IPS DF 19.7 (cell line): ENCODE measurements around the gene CROCC2.

Experiments used
- DNase-seq: peaks from one replicate; pipeline ENCODE4 v3.0.0-alpha.2; 2013; ENCODE audit warnings: low read depth, low spot score

CROCC2 gene

DNA sequence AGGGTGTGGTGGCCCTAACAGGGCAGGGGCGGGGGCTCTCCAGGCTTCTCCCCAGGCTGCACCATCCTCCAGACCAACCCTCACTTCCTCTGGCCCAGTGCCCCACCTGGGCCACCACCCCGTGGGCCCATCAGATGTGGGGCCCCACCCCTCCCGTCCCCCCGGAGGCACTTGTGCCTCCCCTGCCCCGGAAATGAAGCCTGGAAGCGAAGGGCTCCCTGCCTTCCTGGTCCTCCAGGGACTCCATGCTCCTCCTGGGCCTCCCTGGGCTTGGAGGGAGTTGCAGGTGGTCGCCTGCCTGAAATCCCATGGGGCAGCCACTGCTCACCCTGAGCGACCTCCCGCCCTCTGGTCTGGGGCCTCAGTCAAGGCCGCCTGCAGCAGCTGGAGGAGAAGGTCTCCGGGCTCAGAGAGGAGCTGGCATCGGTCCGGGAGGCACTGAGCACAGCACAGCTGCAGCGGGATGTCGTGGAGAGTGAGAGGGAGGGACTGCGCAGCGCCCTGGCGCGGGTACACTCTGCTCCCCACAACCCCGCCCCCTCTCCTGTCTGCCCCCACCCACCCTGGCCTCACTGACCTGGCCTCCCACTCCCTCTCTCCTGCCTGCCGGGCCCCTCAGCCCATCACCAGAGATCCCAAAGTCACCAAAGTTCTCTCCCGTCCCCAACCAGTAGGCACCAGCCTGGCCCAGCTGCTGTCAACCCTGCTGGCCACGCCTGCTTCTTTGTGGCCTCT lies 28.0 kb downstream of the CROCC2 start:
- DNase-seq: no peak

DNA sequence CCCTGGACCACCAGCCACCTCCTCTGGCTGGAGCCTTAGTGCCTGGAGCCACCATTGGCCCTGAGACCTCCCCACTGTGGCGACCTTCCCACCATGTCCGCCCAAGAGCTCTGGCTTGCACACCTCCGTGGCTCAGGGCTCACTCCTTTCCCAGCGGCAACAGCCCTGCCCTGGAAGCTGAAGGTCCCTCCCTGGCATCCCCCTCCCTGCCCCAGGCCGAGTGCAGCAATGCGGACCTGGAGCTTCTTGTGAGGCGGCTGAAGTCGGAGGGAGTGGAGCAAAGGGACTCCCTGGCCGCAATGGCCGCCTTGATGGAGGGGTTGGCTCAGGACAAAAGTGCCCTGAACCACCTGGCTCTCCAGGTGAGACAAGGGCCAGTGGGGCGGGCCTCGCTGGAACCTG lies 28.6 kb downstream of the CROCC2 start:
- DNase-seq: no peak

DNA sequence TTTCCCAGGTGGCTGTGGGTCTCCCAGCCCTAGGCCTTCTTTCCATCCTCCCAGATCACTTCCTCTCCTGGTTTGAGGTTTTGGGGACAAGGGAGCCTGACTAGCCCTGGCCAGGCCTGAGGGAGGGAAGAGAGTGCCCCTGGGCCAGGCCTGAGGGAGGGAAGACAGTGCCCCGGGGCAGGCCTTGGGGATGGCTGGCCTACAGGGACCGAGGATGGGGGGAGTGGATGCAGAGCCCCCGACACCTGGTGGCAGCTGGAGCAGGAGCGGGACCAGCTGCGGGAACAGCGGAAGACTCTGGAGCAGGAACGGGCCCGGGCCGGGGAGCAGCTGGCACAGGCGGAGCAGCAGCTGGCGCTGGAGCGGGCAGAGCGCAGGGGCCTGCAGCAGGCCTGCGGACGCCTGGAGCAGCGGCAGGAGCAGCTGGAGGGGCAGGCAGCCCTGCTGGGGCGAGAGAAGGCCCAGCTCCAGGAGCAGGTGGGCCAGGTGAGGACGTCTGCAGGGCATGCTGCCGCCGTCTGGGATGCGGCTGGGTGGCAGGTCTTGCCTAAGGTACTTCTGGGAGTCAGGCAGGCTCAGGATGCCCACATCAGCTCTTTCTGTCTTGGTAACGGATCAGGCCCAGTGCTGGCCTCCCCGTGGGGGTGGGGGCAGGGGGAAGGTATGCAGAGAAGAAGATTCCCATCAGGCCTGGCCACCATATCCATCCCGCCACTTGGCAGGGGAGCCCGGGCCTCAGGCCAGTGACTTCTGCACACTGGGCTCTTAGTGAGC lies 29.2 kb downstream of the CROCC2 start:
- no peak for DNase-seq

DNA sequence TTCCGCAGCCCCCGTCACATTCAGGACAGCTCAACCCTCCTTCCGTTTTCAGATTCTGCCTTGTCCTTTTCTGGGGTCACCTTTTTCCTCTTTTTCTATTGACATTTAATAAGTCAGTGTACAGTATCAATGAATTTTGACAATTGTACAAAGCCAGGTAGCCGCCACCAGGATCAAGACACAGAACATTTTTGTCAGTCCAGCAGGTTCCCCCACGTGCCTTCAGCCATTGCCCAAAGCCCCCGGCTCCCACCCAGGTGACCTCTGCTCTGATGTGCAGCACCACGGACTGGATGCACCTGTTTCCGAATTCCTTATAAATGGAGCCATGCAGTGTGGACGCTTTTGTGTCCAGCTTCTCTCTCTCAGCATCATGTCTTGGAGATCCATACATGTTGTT lies 30.0 kb downstream of the CROCC2 start:
- DNase-seq: no peak

DNA sequence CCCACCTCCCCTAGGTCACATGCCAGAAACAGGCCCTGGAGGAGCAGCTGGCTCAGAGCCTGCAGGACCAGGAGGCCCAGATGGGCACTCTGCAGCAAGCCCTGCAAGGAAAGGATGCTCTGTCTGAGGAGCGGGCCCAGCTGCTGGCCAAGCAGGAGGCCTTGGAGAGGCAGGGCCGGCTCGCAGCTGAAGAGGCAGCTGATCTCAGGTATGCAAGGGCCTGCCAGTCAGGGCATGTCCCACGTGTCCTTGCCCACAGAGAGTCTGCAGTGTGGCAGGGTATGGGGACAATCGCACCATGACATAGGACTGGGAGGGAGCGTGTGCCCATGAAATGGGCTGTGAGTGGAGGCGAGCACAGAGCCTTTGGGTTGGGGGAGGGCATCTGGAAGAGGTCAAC lies 39.9 kb downstream of the CROCC2 start:
- no peak for DNase-seq

DNA sequence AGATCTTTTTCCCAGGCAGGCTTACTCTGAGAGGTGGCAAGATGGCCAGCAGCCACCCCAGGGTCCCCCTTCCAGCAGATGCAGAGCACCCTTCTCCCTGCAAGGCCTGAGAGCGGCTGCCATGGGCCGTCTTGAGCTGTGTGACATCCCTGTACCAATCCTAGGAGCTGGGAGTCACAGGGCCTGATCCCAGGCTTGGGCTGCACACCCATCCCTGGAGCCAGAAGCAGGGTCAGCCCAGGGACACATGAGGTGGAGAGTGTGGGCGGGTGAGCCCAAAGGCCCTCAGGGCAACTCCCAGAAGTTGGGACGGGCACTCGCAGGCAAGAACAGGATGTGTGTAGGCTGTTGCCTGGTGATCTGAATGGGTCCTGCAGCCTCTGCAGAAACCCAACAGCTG lies 40.5 kb downstream of the CROCC2 start:
- DNase-seq: no peak

DNA sequence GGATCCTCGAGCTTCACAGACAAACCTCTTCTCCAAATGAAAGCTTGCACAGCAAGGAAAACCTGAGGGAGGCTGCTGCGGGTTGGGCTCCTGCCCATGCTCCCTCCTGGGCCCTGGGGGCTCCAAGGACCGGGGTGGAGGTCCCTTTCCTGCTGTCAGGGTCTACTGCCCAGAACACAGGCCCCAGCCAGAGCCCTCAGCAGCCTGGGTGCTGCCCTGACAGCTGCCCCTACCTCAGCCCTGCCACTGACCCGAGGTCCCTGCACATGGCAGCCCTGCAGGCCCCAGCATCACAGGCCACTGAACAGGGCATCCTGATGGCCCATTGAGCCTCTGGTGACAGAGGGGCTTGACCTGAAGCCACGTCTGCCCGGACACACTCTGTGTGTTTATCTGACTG lies 41.0 kb downstream of the CROCC2 start:
- DNase-seq: no peak

DNA sequence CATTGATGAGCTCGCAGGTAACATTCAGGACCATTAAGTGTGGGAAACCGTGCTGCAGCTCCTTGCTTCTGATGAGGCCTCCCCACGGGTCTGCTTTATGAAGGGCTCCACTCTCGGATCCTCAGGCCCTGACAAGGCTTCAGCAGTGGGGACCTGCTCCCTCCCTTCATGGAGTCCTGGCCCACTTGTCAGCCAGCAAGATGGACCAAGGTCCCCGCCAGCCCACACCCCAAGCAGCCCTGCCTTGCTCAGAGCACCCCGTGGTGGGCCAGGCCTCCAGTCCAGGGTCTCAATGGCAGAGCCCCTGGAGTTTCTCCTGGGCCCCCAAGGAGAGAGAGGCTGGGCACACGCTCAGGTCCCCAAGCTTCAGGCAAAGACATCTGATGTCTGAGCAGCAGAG lies 41.5 kb downstream of the CROCC2 start:
- DNase-seq: no peak

DNA sequence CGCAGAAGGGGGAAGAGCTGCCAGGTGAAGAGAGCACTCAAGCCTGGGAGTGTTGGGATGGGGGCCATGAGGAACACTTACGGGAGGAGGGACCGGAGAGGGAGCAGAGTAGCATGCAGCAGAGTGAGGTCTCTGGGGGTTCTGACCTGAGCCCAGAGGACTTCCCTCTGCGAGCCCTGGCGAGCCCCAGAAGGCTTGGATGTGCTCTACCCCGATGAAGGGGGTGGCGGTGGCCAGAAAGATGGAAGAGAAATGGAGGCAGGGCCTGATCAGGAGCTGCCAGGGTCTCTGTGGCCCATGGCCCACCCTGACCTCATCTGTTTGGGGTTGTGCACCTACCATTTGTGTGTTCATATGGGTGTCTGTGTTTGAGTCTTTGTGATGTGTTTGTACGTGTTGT lies 42.0 kb downstream of the CROCC2 start:
- DNase-seq: no peak

DNA sequence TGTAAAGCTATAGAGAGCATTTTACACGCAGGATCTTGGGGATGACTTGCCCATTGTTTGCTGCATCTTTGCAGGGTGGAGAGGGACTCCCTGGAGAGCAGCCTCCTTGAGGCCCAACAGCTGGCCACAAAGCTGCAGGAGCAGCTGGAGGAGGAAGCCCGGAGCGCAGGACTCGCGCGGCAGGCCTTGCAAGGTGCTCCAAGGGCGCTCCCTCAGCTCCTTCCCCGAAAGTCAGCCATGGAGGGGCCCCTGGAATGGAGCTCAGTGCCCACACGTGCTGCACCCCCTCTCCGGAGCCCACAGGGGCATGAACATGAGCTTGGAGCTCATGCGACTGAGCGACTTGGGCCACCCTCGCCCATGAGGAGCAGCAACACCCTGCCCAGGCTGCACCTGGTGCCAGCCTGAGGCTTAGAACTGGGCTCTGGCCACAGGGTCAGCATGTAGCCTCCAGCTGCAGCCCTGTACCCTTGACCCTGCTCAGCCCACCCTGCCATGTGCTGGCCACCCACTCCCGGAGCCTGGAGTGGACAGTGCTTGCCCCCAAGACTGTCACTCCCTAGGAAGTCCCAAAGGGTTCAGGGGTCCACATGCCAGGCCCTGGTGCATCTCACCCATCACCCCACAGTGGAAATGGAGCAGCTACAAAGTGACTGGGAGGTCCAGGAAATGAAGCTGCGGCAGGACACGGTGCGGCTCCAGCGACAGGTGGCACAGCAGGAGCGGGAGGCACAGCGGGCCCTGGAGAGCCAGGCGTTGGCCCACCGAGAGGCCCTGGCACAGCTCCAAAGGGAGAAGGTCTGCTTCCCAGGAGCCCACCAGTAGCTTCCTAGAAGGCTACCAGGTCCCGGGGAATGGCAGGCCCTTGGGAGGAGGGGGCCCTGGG lies 43.0 kb downstream of the CROCC2 start:
- DNase-seq: no peak

DNA sequence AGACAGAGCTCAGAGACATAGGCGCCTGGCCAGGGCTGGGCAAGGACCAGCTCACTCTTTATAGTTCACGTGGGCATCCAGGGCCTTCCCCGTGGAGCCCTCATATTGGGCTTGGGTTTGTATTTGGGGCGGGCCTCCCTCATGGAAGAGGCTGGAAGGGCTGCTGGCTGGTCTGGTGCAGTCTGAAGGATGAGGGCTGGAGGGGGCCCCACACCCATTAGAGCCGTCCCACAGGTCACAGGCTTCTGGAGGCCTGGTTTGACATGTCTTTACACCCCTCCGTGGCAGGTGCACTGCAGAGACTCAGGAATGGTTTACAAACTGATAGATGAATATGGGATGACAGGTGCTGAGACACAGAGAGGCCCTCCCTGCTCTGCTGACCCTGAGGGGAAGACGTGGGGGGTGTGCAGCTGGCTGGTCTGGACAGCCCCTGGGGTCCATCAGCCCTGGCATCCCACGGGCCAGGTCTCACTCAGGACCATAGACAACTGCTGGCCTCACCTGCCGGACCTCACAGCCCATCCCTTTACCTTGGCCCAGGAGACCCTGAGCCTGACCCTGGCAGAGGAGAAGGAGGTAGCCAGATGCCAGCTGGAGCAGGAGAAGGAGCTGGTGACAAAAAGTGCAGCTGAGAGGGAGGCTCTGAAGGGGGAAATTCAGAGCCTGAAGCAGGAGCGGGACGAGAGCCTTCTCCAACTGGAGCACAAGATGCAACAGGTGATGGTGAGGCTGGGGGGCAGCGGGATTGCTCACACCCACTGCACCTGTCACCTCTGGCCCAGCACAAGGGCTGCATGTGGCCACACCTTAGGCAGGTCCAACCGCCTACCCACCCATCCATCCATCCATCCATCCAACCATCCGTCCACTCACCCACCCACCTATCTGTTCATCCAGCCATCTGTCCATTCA lies 43.9 kb downstream of the CROCC2 start:
- no peak for DNase-seq

DNA sequence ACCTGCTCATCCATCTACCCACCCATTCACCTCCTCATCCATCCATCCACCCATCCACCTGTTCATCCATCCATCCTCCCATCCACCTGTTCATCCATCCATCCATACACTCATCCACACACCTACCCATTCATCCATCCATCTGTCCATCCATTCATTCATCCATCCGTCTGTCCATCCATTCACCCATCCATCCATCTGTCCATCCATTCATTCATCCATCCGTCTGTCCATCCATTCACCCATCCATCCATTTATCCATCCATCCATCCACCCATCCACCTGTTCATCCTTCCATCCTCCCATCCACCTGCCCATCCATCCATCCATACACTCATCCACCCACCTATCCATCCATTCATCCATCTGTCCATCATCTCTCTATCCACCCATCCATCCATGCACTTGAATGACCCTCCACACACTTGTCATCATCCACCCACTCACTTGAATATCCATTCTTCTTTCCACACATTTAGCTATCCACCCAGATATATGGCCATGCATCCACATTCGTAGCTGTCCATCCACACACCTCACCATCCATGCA lies 45.0 kb downstream of the CROCC2 start:
- DNase-seq: no peak

DNA sequence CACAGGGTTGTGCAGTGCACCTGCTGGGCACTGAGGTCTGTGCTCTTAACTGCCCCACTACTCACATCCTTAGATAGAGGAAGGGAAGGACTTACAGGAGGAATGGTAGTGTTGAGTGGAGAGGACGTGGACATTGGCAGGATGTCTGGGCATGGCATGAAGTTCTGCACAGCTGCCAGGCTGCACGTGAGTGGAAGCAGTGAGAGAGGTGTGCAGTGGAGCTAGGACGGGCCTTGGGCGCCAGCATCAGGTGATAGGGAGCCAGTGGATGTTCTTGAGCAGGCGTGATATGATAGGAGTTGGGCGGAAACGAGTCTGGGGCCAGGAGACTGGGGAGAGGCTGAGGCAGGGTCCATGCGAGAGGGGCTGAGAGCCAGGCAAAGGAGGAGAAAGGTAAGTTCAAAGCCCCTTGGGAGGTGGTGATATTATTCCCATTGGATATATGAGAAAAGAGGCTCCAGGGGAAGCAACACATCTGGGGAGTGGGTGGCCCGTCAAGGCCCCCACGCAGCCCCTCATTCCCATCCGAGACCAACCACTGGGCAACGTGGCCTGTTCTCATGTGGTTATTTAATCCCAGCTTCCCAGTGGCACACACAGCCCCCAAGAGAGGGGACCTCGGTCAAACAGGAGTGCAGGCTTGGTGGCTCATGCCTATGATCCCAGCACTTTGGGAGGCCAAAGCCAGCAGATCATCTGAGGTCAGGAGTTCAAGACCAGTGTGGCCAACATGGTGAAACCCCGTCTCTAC lies 46.5 kb downstream of the CROCC2 start:
- DNase-seq: no peak

DNA sequence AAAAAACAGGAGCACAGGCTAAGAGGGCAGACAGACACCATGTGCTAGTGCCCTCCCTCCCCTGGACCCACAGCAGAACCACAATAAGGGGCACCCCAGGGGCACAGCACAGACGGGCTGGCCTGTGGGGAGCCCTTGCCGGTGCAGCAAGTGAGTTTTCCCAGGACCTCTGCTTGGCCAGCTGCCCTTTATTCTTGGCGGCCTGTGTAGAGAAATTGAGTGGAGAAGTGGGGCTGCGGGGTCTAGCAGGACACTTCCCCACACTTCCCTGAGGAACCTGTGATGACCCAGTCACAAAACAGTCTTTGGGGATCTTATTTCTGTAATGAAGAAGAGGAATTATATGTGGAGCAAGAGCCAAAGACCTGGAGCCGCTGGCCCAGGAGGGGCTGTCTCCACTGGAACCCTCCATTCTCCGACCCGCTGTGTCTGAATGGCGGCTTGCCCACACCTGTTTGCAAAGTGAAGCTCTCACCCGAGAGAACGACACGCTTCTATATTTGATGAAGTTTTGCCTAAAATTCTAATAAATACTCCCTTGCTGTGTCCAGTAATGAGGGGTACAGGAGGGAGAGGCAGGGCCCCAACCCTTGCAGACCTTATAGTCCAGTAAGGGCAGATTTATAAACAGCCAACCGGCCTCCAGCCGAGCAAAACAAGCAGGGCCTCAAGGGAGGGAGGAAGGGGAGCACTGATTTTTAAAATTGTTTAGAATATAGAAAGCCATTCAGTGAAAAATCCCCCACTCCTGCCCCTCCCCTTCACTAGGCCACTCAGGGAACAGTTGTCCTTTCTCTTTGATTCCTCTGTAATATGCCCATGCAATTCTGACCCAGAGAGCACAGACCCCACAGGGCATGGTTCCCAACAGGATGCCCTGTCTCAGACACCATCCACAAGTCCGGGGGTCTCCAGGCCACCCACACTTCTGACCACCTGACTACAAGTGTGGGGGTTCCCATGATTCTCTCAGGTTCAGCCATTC lies 47.6 kb downstream of the CROCC2 start:
- DNase-seq: no peak

DNA sequence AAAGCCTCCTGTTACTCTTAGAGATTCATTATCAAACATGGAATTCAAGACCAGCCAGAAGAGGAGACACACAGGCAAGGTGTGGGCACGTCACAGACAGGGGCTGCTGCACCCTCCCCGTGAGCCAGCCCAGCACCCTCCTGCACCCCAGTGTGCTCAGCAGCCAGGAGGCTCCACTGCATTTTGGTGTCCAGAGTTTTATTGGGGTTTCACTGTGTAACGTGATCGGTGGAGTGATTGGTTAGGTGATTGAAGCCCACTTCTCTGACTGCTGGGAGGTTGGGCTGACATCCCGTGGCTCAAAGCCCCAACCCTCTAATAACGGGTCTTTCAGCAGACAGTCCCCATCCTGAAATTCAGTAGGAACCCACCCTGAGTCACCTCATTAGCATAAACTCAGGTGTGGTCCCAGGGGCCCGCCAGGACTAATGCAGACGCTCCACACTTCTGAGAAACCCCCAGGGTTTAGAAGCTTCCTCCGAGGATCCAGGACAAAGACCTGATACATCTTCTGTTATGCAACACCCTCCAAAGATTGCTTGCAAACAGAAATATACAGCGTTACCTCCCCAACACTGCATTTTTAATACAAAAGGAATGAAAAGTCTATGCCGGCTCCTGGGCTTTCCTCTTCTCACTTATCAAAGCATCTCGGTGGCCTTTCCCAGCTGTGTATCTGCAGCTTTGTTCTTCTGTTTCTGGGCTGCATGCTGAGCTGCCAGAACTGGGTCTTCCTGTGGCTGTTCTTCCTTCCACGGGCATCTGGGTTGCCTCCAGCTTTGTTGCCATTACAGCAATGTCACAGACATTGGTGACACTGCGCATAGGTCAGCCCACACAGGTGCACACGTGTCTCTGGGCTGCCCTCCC lies 48.5 kb downstream of the CROCC2 start:
- DNase-seq: no peak

DNA sequence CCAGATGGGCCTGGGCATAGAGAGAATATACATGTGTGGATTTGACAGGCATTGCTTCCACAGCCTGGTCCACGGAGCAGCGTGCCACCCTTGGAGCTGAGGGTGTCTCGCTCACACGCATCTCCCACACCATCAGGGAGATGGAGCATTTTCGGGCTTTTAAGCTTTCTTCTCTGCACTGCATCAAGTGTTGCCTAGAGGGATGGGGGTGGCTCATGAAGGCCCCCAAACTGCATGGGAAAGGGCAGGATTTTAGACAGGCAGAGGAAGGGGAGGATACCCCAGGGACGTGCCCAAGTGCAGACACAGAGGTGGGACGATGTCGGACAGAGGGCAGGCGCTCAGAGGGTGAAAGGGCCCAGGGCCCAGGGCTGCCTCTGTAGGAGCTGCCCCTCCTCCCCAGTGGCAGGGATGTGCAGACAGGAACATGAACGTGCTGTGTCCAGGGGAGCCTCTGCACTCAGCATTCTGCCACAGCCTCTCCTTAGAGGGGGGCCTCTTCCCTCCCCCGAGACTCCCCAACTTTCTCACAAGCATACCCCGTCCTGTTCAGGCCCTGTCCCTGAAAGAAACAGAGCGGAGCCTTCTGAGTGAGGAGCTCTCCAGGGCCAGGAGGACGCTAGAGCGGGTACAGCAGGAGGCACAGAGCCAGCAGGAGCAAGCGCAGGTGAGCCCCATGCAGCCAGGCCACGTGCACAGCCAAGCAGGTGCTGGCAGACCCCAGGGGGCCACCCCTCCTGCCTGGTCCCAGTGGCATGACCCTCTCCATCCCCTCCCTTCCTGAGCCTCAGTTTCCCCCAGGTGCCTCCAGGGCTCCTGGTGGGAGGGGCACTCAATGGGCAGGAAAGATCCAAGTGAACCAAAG lies 49.4 kb downstream of the CROCC2 start:
- DNase-seq: no peak
